DMS79 treated with DMSO at 0.1 percent for 48 hours (cell line): ENCODE measurements around the gene LRRC17.
"Not testable (repeated sequence)": the region's sequence is repeated elsewhere in the genome, so short reads cannot be mapped to it uniquely, and the experiment has no call there.

Experiments
- DNase-seq: peaks from one replicate; lab custom pipeline; 2025; lab: John Stamatoyannopoulos, UW

The LRRC17 gene

DNA sequence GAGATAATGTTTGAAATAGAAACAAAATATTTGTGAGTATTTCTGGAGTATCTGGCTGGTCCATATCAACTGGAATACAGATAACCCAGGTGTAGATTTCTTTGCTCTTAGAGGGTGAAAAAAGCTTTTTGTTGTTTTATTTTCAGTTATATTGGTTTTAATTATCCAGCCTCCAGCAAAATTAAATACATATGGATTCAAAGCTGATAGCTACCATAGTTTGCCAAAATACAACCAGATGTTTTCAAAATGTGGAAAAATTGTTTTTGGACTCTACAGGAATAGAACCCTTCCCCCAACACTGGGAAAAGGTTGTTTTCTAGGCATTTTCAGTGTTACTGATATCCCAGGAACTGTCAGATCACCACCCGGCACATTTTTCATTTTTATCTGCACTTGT is 30.1 kb downstream of the LRRC17 start:
- DNase-seq = no peak

DNA sequence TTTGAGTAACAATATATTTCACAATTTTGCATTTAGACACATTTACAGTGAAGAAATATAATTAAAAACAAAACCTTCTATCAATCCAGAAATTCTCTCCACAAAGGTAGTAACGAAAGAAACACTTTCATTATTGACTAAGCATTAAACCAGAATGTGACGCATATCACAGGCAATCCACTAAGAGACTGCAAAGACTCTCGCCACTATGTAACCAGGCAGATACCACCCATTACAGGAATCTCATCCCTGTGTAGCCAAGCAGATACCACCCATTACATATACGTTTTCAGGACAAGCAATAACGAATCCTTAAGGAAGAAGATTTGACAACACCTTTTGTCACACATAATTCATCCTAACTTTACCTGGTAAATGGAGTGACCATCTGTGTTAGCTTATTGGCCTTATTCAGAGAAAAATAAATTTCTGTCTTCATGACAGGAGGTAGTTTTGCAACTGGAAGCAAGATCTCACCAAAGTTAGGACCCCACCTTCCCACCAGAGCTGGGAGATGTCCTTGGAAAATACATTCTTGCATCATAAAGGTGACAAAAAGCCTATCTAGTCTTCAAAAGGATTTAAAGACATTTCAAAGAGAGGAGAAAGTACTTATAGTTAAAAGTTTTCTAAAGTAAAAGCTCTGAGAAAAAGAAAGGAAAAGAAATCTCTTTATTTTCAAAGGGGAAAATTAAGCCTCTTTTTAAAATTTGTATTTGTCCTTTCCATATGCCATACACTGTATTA is 30.8 kb downstream of the LRRC17 start:
- no peak for DNase-seq

DNA sequence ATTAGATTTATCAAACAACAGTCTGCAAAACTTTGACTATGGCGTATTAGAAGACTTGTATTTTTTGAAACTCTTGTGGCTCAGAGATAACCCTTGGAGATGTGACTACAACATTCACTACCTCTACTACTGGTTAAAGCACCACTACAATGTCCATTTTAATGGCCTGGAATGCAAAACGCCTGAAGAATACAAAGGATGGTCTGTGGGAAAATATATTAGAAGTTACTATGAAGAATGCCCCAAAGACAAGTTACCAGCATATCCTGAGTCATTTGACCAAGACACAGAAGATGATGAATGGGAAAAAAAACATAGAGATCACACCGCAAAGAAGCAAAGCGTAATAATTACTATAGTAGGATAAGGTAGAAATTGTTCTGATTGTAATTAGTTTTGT is 31.4 kb downstream of the LRRC17 start:
- no peak for DNase-seq

DNA sequence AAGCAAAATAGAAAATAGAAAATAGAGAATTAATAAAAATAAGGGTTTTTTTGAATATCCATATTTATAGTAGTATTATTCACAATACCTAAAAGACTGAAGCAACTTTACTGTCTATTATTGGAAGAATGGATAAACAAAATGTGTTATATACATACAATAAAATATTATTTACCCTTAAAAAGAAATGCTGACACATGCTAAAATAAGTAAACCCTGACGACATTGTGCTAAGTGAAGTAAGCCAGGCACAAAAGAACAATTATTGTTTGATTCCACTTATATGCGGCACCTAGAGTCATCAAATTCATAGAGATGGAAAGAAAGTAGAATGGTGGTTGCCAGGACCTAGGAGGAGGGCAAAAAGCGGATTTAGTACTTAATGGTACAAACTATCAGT is 39.0 kb downstream of the LRRC17 start:
- no peak for DNase-seq

DNA sequence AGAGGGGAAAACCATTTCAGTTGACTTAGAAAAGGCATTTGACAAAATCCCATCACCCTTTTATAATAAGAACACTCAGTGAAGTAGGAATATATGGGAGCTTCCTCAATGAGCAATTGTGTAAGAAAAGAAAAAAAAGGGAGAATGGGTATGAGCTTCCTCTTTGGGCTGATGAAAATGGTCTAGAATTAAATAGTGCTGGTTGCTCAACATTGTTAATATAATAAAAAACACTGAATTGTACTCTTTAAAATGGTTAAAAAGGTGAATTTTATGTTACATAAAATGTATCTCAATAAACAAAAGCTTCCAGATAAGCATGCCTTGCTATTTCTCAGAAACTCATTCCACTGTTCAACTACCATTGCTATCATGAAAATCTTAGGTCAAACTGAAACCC is 40.6 kb downstream of the LRRC17 start:
- DNase-seq = no peak

DNA sequence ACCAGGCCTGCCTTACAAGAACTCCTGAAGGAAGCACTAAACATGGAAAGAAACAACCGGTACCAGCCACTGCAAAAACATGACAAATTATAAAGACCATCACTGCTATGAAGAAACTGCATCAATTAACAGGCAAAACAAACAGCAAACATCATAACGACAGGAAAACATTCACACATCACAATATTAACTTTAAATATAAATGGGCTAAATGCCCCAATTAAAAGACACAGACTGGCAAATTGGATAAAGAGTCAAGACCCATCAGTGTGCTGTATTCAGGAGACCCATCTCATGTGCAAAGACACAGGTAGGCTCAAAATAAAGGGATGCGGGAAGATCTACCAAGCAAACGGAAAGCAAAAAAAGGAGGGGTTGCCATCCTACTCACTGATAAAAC is 41.6 kb downstream of the LRRC17 start:
- not testable (repeated sequence) for DNase-seq

DNA sequence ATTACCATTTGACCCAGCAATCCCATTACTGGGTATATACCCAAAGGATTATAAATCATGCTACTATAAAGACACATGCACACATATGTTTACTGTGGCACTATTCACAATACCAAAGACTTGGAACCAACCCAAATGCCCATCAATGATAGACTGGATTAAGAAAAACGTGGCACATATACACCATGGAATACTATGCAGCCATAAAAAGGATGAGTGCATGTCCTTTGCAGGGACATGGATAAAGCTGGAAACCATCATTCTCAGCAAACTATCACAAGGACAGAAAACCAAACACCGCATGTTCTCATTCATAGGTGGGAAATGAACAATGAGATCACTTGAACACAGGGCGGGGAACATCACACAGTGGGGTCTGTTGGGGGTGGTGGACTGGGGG is 45.2 kb downstream of the LRRC17 start:
- DNase-seq = not testable (repeated sequence)

DNA sequence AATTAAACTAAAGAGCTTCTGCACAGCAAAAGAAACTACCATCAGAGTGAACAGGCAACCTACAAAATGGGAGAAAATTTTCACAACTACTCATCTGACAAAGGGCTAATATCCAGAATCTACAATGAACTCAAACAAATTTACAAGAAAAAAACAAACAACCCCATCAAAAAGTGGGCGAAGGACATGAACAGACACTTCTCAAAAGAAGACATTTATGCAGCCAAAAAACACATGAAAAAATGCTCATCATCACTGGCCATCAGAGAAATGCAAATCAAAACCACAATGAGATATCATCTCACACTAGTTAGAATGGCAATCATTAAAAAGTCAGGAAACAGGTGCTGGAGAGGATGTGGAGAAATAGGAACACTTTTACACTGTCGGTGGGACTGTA is 49.2 kb downstream of the LRRC17 start:
- DNase-seq = not testable (repeated sequence)

DNA sequence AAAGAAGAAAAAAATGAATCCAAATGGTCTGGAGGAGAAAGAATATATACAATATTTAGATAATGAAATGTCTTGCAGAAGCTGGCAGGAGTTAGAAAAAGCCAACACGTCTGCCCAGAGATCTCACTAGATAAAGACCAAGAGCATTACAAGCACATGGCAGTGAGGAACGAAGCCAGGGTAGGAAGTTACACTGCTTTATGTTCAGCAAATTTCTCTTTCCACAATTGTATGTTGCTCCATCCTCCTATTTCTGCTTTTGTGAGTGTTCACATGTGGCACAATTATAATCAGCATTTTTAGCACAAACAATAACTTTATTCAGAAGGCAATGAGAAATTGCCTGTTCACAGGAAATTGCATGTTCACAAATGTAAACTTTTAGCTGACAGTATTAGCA is 53.7 kb downstream of the LRRC17 start:
- no peak for DNase-seq

DNA sequence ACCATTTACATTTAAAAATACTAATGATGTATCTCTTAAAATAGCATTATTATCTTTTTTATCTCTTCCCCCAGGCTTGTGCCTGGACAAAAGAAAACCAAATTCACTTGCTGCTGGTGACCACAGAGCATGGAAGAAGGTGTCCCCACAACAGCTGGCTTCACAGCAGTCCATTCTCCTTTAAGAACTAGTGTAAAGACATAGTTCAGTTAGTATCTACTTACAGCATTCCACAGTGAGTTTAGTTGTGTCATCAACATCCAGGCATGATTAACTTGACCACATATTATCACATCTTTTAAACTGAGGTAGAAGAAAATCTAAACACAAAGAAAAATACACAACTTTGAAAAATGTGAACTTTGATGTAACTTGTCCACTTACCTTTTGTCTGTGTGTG is 55.0 kb downstream of the LRRC17 start:
- no peak for DNase-seq

DNA sequence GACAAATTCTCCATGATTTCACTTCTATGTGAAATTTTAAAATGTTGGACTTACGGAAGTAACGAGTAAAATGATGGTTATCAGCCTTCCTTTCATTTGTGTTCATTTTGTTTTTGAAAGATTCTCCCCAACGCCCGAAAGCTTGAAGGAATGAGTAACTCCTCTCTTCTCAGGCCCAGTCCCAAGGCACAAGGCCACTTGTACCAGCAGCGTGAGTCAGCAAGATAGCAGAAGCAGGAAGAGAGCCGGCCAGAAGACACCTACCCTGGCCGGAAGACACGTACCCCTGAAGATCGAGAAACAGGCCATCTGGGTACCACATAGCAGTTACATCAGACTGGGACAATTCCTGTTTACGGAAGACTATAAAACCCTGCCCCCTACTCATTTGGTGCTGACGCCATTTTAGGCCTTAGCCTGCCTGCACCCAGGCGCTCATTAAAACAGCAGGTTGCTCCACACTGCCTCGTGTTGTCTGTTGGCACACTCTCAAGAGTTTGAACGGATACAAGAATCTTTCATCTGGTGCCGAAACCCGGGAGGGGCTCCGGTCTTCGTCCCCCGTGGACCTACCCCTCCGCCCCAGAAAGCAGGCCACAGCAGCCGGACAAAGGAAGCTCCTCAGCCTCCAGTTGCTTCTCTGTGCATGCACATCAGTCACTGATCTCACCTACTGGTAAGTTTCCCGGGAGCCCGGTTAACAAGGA is 60.4 kb downstream of the LRRC17 start:
- DNase-seq = no peak

DNA sequence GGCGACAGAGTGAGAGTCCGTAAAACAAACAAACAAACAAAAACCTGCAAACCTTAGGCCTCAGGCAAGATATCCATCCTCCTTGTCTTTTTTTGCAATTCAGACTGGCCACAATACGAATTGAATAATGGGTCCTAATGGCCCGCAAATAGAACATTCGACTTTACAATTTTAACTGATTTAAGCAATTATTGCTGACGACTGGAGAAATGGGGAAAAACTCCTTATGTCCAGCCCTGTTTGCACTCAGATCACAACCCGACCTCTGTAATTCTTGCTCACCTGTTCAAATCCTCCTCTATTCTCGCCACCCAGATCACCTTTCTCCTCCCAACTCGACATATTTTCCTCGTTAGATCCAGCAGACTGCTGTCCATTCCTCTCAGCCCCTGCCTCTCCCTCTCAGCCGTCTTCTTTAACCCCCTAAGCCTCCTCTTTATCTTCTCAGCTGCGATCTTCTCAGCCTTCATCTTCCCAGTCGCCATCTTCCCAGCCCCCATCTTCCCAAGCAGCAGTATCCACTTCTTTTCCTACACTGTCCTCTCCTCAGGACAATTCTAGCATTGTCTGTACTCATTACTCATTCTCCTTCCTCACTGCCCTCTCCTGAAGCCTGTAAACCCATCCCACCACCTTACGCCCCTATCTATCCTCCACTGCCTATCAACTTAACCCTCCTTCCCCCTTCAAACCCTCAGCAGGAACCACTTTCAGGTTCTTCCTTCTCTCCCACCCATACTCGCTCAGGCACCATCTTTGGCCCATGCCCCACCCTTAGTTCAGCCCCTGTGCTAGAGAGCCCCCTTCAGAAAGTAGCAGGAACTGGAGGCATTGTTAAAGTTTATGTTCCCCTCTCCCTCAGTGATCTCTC is 61.8 kb downstream of the LRRC17 start:
- no peak for DNase-seq

DNA sequence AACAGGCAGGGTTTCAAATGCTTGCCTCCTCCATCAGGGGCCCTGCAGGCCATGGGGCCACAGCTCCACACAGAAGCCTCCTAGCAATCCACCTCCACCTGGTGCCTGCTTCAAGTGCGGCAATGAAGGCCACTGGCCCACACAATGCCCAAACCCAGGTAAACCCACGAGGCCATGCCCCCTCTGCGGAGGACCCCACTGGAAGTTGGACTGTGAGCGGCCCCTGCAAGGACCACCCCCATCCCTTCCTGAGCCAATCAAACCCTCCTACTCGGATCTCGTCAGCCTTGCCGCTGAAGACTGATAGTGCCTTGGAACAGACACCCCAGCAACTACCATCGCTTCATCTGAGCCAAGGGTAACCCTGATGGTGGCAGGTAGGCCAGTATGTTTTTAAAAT is 63.1 kb downstream of the LRRC17 start:
- no peak for DNase-seq

DNA sequence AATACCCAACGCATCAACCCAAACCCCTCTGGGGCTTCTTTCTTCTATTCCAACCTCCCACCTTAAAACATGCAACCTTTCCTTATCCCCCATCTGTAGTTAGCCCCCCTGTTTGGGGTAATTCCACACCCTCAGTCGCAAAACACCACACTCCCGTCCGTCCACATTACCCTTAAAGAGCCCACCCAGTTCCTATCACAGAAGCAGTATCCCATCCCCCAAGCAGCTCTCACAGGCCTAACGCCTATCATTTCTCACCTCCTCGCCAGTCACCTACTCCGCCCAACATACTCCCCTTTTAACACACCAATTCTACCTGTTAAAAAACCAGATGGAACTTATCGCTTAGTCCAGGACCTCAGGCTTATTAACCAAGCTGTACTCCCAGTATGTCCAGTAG is 63.7 kb downstream of the LRRC17 start:
- no peak for DNase-seq

DNA sequence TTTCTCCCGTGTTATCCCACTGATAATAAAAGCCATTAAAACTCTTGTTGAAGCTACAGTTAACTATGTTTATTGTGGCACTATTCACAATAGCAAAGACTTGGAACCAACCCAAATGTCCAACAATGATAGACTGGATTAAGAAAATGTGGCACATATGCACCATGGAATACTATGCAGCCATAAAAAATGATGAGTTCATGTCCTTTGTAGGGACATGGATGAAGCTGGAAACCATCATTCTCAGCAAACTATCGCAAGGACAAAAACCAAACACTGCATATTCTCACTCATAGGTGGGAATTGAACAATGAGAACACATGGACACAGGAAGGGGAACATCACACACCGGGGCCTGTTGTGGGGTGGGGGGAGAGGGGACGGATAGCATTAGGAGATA is 64.8 kb downstream of the LRRC17 start:
- not testable (repeated sequence) for DNase-seq

DNA sequence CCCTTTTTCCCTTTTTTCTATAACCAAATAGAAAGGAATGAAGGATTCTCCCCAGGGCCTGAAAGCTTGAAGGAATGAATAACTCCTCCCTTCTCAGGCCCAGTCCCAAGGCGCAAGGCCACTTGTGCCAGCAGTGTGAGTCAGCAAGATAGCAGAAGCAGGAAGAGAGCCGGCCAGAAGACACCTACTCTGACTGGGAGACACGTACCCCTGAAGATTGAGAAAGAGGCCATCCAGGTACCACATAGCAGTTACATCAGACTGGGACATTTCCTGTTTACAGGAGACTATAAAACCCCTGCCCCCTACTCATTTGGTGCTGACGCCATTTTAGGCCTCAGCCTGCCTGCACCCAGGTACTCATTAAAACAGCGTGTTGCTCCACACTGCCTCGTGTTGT is 65.5 kb downstream of the LRRC17 start:
- DNase-seq = no peak

DNA sequence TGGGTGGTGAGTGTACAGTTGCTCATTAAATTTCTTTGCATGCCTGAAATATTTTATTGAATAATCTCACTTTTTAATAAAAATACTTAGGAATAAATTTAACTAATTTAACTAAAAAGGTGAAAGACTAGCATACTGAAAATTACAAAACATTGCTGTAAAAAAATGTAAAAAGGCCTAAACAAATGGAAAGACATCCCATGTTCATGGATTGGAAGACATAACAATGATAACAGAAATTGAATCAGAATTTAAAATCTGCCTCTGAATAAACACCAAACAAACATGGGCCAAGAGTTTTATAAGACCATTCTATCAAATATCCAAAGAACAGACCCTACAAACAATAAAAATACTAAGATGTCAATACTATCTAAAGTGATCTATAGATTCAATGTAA is 66.9 kb downstream of the LRRC17 start:
- no peak for DNase-seq

DNA sequence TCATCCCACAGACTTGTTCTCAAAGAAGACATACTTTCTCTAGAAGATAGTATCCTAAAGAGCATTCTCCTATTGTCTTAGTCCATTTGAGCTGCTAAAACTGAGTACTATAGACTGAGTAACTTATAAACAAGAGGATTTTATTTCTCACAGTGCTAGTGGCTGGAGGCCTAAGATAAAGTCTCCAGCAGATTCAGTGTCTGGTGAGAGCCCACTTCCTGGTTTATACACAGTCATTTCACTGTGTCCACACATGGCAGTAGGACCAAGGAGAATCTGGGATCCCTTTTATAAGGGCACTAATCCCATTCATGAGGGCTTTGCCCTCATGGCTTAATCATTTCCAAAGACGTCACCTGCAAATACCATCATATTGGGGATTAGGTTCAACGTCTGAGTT is 68.7 kb downstream of the LRRC17 start:
- no peak for DNase-seq

DNA sequence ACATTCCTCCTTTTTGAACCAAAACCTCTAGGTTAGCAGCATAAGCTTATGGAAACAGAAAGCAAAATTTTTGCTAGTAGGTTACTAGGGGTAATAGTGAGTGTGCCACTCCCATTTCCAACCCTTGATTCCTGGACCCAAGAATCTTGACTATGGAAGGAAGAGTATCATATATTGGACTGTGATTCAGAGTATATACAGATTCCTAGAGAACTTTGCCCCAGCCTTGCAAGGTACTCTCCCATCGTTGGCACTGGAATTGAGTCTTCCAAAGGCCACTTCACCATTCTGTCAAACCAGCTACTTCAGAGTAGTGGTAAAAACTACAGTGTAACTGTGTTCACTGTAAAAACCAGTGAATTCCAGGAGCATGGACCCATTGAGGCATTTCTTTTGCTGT is 69.4 kb downstream of the LRRC17 start:
- DNase-seq = no peak

DNA sequence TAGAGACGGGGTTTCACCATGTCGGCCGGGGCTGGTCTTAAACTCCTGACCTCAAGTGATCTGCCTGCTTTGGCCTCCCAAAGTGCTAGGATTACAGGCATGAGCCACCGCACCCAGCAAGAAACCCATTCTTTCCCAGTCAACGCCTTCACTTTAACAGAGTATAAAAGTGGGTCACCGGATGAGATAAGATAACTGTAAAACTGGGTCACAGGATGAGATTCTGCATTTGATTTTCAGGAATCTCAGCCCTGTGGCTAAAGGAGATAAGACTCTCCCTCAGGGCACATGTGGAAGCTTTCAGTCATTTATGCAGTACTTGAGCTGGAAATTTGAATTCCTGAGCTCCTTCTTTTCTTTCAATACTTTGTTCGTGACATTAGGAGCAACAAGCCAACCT is 70.8 kb downstream of the LRRC17 start:
- no peak for DNase-seq

DNA sequence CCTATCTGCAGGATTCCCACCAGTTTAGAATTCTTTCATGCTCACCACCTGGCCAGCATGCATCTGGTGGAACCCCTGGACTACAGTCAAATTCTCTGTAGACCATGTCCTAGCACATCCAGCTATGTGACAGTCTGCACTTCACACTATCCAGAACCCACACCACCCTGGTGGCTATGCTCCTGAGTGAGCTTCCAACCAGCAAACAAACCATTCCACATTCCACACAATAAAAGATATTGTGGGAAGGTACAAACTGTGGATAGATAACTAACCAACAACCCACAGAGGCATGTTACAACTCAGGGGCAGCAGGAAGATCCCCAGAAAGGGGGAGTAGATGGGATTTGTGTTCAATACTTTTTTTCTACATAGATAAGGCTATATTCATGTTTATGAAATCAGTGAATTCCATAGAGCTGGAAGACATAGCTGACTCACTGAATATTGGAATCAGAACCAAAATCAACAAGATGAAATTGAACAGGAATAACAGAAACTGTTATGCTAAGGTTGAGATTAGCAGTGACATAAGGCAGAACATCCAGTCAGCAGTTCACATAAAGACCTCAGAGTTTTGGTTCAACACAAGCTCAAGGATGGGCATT is 72.5 kb downstream of the LRRC17 start:
- DNase-seq = no peak

DNA sequence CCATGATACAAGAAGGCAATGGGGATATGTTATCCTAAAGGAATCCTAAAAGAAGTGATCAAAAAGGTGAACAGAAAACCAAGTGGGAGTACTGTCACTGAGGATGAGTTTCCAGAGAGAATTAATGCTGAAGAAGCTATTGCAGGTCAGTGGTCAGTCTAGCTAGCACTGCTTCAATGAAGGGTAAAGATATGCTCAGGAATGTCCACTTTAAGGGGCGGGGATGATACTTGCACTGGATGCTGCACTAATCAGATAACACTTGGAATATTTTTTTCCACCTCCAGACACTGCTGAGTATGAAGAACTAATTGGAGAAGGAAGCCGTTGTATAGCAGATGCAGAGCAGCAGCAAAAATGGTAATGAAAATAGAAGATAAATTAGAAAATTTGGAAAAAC is 75.3 kb downstream of the LRRC17 start:
- no peak for DNase-seq
